Stimulated activated CD4-positive, alpha-beta T cell treated with anti-CD3 and anti-CD28 coated beads, TNF-alpha, amount 100 ng/mL, for 1 hour (primary cell): ENCODE data around the gene LYPD6B.
"Not testable (repeated sequence)": the region's sequence is repeated elsewhere in the genome, so short reads cannot be mapped to it uniquely, and the experiment has no call there.

ENCODE experiments used
- DNase-seq, 3 donors: peaks; one replicate each; pipeline ENCODE4 v3.0.0-alpha.2; 2020; ENCODE audit warnings: low read depth in 3 of 3, low spot score in 1 of 3

Gene LYPD6B

GRCh38 chr2:149188291-149188690 is 149.8 kb downstream of the LYPD6B start:
- DNase-seq, result no peak

GRCh38 chr2:149189769-149190168 is 151.3 kb downstream of the LYPD6B start:
- DNase-seq, result no peak

DNA sequence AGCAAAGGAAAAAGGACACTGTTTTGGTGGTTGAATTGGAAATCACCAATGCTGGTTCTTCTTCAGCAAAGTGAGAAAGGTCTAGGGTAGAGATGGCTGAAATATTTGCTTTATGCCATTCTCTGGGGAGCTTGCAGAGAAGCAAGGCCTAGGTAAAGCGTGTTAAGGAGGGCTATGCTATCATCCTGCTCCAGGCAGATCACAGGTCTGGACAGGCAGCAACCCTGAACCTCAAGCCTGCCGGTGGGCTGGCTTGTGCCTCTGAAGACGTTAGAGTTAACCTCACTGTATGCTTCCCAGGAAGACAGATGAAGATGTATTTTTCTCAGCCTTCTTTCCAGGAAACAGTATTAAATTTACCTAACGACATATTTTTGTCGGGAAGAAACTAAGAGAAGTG is 153.4 kb downstream of the LYPD6B start:
- DNase-seq, result no peak

DNA sequence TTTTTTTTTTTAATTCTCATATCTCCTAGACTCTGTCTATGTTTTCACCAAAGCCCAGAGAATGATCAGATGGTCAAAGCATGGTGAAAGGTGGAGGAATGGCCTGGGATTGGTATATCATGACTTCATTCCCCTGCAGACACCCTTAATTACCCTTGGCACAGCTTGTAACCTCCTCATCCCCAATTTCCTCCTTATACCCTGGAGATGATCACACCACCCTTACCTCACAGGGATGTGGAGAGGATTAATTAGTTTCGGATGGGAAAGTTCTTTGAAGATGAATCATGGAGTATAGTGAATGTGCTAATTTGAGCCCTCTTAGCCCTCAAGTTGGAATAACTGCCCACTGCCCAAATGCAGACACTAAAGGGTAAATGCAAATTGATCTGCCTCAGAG is 153.9 kb downstream of the LYPD6B start:
- no peak for DNase-seq

DNA sequence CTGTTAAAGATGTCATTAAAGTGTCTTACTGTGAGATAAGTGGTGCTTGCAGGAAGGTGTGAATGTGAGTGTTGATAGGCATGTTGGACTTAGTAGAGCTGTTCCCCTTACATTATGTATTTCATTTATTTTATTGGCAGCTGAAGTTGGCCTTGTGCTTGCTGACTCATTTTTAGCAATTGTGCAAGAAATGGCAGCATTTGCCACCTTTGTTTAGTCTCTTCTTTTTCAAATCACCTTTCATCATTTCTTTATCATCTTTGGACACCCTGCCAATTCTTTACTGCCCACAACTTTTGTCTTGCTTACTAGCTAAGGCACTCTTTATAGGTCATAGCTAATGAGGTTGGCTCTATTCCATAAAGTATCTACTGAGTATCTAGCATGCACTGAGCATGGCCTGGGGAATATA is 161.6 kb downstream of the LYPD6B start:
- no peak for DNase-seq

DNA sequence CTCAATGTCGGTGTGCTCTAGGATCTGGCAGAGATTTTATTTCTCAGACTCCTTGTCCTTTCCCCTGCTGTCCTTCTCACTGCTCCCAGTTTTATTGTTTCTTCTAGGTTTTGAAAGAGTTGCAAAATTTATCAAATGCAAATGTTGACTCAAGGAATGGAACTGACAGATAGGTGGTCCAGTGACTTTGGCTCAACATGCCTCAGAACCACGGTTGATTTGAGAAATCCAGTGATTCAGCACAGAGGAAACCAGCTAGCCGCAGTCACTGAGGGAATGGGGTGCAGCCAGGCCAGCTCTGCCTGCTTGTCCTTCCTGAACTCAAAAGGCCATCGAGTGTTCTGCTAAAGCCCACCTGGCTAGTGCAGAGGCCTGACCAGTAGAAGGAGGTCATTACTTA is 166.2 kb downstream of the LYPD6B start:
- no peak for DNase-seq

DNA sequence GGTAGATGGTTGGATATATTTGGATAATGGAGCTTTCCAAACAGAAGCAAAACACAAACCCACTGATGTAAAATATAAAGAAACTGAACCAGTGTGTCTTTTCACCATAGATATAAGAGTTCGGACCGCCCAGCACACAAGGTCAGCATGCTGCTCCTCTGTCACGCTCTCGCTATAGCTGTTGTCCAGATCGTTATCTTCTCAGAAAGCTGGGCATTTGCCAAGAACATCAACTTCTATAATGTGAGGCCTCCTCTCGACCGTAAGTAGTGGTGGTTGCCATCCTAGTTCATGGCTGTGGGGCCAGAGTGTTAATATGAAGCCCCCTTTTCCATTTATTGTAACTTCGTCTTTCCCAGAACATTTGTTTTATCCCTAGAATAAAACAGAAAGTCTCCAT is 166.6 kb downstream of the LYPD6B start:
- no peak for DNase-seq

DNA sequence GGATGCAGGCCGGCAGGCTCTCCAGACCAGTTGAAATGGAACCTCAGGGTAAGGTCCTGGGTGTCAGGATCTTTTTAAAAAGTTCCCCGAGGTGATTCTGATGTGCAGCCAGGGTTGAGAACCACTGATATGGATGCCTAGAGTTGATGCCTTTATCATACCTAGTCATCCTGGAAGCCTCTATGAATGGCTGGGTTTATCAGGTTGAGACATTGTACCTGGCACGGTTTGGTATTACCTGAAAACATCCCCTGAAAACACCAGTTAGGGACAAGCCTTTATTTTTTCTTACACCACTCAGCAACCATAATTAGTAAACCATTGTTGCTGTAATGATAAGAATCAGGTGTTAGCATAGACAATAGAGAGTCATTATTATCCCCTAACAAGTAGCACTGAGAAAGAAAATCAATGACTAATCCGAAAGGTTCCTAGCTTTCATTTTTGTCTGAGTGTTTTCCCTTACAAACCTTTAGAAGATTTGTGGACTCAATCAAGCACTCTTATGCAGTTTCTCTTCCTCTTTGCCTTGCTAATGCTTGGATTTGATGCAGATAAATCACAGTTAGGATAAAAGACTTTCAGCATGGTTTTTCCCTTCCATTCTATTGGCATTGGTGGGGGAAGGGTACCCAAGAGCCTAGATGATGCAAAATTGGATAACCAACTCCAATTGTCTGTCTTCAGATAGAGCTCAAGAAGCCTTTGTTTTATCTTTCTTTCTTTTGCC is 175.4 kb downstream of the LYPD6B start:
- no peak for DNase-seq

GRCh38 chr2:149218497-149218896 is 180.0 kb downstream of the LYPD6B start:
- no peak for DNase-seq

DNA sequence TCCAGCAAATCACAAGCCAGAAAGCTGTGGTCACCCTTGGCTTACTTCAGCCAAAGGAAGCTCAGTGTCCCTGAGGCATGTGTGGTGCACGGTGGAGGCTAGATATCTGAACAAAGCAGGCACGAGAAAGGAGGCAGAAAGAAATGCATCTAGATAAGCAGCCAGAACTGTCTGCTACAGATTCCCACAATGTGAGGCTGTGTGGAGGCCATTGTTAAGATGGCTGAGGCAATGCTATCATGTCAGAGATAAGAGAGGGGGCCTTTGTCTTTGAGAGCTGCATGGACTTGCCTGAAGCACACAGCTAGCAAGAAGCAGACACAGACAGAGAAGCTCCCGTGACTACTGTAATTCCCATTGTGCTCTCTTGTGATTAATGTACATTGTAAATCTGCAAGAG is 181.4 kb downstream of the LYPD6B start:
- no peak for DNase-seq

GRCh38 chr2:149221002-149221401 is 182.5 kb downstream of the LYPD6B start:
- no peak for DNase-seq

GRCh38 chr2:149221898-149222297 is 183.4 kb downstream of the LYPD6B start:
- no peak for DNase-seq

DNA sequence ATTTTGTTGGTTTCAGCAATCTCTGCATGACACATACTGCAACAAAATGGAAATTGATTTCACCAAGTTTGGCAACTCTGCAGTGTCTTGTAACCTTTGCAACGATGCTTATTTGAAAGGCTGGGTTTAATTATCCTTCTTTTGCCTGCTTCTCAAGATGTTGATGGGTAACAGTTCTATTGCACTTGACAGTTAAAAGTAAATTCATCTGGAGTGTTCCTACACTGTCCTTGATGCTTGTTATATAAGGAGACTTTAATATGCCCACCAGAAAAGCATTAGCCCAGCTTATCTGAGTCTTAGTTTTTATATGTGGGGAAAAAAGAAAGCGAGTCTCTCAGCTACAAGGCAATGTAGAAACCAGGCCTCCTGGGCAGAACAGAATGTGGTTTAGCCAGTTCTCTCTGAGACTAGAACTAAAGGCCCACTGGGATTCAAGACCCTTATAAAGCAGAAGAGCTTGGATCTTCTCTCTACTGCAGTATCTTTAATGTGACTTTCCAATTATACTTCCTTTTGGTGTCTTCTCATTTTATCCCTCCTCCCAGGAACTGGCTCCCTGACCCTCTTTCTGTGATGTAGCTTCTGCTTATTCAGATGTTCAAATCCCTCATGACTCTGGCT is 185.1 kb downstream of the LYPD6B start:
- DNase-seq, result no peak

GRCh38 chr2:149224543-149224942 is 186.0 kb downstream of the LYPD6B start:
- no peak for DNase-seq

DNA sequence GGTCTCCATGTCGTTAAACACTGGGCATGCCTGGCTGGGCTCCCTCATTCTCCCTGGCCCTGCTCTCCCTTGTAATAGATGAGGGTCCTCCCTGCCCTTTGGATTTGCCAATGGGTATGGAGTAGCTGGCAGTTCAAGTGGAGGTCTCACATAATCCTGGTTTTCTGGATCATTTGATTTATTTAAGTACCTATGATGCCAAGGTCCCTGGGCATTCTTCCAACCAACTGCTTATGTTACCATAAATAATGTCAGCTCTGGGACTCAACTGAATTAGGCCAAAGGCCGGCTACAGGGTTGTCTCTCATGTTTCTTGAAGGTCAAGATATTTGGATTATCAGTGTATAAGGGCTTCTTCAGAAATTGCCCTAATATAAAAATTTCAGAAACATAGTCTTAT is 186.9 kb downstream of the LYPD6B start:
- no peak for DNase-seq

GRCh38 chr2:149226790-149227189 is 188.3 kb downstream of the LYPD6B start:
- DNase-seq, result no peak

DNA sequence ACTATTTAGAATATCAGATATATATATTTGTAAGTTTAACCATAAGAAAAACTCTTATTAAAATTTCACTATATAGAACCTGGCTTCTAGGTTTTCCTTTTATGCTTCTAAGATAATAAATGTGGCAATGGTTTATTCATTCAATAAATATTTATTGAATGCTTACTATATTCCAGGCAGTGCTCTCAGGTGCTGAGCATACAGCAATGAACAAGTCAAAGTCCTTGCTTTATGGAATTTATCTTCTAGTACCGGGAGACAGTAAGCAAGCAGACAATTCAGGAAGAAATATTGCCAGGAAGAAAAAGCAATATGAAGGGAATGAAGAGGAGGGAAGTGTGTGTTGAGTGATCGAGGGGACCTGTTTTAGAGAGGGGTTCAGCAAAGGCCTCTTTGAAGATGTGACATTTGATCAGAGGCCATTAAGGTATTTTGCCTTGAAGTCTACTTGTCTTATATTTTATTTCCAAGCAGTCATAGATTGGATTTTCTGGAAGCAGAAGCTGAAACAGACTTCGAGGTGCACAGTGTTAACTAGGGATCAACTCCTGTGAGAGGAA is 197.4 kb downstream of the LYPD6B start:
- no peak for DNase-seq

GRCh38 chr2:149236410-149236809 is 197.9 kb downstream of the LYPD6B start:
- no peak for DNase-seq

GRCh38 chr2:149246186-149246585 is 207.7 kb downstream of the LYPD6B start:
- no peak for DNase-seq

GRCh38 chr2:149251436-149251835 is 212.9 kb downstream of the LYPD6B start:
- not testable (repeated sequence) for DNase-seq

GRCh38 chr2:149256877-149257276 is 218.4 kb downstream of the LYPD6B start:
- DNase-seq, result not testable (repeated sequence)

DNA sequence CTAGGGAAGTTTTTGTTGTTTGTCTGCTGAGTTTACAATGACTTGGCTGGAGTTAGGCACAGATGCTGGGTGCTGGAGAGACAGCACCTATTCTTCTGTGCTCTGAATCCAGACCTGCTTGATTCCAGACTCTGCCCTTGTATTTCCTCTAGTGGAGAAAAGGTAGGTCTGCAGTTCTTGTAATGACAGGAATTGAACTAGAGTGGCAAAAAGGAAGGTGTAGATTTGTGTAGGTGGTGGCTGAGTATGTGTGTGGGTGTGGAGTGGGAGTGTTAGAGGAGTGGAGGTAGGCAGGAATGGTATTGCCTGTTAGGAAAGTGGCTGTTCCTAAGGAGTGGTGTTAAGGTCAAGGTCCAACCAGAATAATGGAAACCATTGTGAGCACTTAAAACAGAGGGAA is 220.0 kb downstream of the LYPD6B start:
- DNase-seq, result no peak

GRCh38 chr2:149259136-149259535 is 220.6 kb downstream of the LYPD6B start:
- DNase-seq, result no peak
